ENCODE results near the gene PIP4K2A. TPM values are rescaled to one million over a fixed set of nuclear protein-coding genes. Genes with fewer than 3 reads are reported as not detected.

PIP4K2A gene
- total and polyA plus RNA-seq, 2 of the 8 experiments (the other 6 are each of a cell fraction or from before 2014, with no cell fraction given) = 19.0 to 60.9 TPM

GRCh38 chr10:22486431-22486830 is 227.9 kb downstream of the PIP4K2A start (continued):
- TF ChIP-seq TAF1 (IDR thresholded peaks at IDR 0.05; ENCODE audit: low read depth, low read length) = no peak
- TF ChIP-seq YY1 (IDR thresholded peaks at IDR 0.05; ENCODE audit: low read depth, low read length) = no peak
- no peak for TF ChIP-seq SP4 (IDR thresholded peaks at IDR 0.05; ENCODE audit: low read length)

Other genes with a start within 250 kb of the PIP4K2A start
- gene ARMC3, start 213.5 kb upstream of the PIP4K2A start, total RNA-seq (2021; fragmentation: NEBNext Ultra II Directional; extraction: Animal tissue kit (Norgen Biotek cat#: 25700)) = 0.15 and 0.99 TPM in 2 replicates
- 0.06 and 0.15 TPM in 2 replicates for gene ARMC3, start 213.5 kb upstream of the PIP4K2A start, polyA plus RNA-seq (2011; rRNA removed)

All from H1 (cell line).